ENCODE results near the gene TRIOBP. TPM values are rescaled to one million over a fixed set of nuclear protein-coding genes. Genes with fewer than 3 reads are reported as not detected.

Gene TRIOBP
- total and polyA plus RNA-seq, 2 of the 4 experiments (the other 2 are of a cell fraction), result 46.4 to 69.8 TPM

DNA sequence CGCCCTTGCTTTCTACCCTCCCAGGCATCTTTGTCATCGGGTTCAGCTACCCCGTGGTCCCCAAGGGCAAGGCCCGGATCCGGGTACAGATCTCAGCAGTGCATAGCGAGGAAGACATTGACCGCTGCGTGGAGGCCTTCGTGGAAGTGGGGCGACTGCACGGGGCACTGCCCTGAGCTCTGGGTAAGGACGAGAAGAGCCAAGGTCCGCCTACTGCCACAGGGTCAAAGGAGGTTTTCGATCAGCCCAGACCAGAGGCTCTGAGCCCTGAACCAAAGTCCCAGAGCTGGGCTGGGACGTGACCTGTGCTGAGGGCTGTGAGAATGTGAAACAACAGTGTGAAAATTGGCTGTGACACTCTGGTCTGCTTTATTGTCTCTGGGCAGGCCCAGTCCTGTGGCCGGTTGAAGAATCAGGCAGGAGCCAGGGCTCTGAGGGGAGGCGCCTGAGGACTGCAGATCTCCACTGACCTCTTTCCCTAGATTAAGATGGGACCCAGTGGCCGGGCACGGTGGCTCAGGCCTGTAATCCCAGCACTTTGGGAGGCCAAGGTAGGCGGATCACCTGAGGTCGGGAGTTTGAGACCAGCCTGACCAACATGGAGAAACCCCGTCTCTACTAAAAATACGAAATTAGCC is 119.8 kb downstream of the TRIOBP start:
- H3K4me3 ChIP-seq (ENCODE audit: insufficient read depth, low read depth, low read length), result no peak overlapping the region
- no peak overlapping the region for H2BK5ac ChIP-seq (ENCODE audit: low read depth, low read length, poor library complexity, severe bottlenecking)
- BruUV-seq (replicated peaks), result no TSS peak
- H4K8ac ChIP-seq (ENCODE audit: low read depth in 2 of 2, low read length in 2 of 2), result no peak overlapping the region
- no peak overlapping the region for H2AFZ ChIP-seq (replicated peaks; ENCODE audit: low read length, poor library complexity)
- POLR2A ChIA-PET (ENCODE audit: unreplicated experiment), result no interaction called here
- H3K18ac ChIP-seq (ENCODE audit: low read depth, low read length), result no peak overlapping the region
- TF ChIP-seq FOS (IDR thresholded peaks at IDR 0.05; ENCODE audit: low read depth, low read length) (no peak), MAZ (IDR thresholded peaks at IDR 0.05; ENCODE audit: borderline replicate concordance, low read depth, low read length) (no peak), NFE2L2 (IDR thresholded peaks at IDR 0.05; ENCODE audit: low read depth, low read length) (no peak), MXI1 (IDR thresholded peaks at IDR 0.05; ENCODE audit: borderline replicate concordance, low read depth, low read length) (no peak), RCOR1 (IDR thresholded peaks at IDR 0.05; ENCODE audit: insufficient replicate concordance, low read length) (no peak), ELK1 (IDR thresholded peaks at IDR 0.05; ENCODE audit: borderline replicate concordance, low read depth, low read length) (no peak), CHD1 (IDR thresholded peaks at IDR 0.05; ENCODE audit: low read depth, low read length) (no peak), POLR2A (IDR thresholded peaks at IDR 0.05; ENCODE audit: low read depth, low read length) (no peak), MAFK (IDR thresholded peaks at IDR 0.05; ENCODE audit: low read depth, low read length) (no peak), CEBPB (IDR thresholded peaks at IDR 0.05; ENCODE audit: low read depth, low read length) (no peak), SMC3 (IDR thresholded peaks at IDR 0.05; ENCODE audit: low read depth, low read length) (no peak), BHLHE40 (IDR thresholded peaks at IDR 0.05; ENCODE audit: low read depth, low read length) (no peak), RFX5 (IDR thresholded peaks at IDR 0.05; ENCODE audit: low read depth, low read length) (no peak), RAD21 (IDR thresholded peaks at IDR 0.05; ENCODE audit: low read length) (no peak), USF2 (IDR thresholded peaks at IDR 0.05; ENCODE audit: low read depth, low read length) (no peak)
- TF ChIP-seq, protein P1, sequence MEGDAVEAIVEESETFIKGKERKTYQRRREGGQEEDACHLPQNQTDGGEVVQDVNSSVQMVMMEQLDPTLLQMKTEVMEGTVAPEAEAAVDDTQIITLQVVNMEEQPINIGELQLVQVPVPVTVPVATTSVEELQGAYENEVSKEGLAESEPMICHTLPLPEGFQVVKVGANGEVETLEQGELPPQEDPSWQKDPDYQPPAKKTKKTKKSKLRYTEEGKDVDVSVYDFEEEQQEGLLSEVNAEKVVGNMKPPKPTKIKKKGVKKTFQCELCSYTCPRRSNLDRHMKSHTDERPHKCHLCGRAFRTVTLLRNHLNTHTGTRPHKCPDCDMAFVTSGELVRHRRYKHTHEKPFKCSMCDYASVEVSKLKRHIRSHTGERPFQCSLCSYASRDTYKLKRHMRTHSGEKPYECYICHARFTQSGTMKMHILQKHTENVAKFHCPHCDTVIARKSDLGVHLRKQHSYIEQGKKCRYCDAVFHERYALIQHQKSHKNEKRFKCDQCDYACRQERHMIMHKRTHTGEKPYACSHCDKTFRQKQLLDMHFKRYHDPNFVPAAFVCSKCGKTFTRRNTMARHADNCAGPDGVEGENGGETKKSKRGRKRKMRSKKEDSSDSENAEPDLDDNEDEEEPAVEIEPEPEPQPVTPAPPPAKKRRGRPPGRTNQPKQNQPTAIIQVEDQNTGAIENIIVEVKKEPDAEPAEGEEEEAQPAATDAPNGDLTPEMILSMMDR (conservative IDR thresholded peaks at IDR 0.05; ENCODE audit: low read depth, low read length), result no peak
- WGBS, 2 experiments (ENCODE audit: extremely low coverage in 2 of 2, insufficient read length in 1 of 2), result 90% methylated on average over 6 of the region's 23 CpGs; no CpG with 5 or more reads in 1 of the 2 experiments
- peaks cover 3% of the 10 kb centered on the region; the same call in 1 of the 2 replicates for H3K27me3 ChIP-seq (ENCODE audit: control insufficient read depth, insufficient read depth, low read length)
- H4K20me1 ChIP-seq (ENCODE audit: insufficient read depth, low read length), result no peaks in the 10 kb centered on the region
- no peak overlapping the region for H2BK20ac ChIP-seq (ENCODE audit: low read depth, low read length)
- H3K14ac ChIP-seq (replicated peaks; ENCODE audit: low read depth, low read length), result no peak overlapping the region
- H2AK5ac ChIP-seq (ENCODE audit: low read depth, low read length), result no peak overlapping the region
- no peak overlapping the region for H2BK15ac ChIP-seq (ENCODE audit: low read depth, low read length)
- H4K5ac ChIP-seq (ENCODE audit: low read depth, low read length), result no peak overlapping the region
- H2BK120ac ChIP-seq (ENCODE audit: low read depth, low read length), result no peak overlapping the region
- H3K4me1 ChIP-seq (ENCODE audit: control insufficient read depth, insufficient read depth, low read length), result peaks cover 10% of the 10 kb centered on the region
- H2AK9ac ChIP-seq (replicated peaks; ENCODE audit: low read depth, low read length, poor library complexity), result peak overlapping the region; percentile 13
- in situ Hi-C loops (cut with MboI; ENCODE audit: low sequenced_read_pairs) (loop anchor here (5.0 kb wide), 1 partner anchor 51 kb away; no protein-coding TSS in a partner anchor), intact Hi-C loops (cut with micrococcal nuclease) (loop anchor here (1.0 to 5.0 kb wide), 3 partner anchors 47 to 149 kb away; no protein-coding TSS in a partner anchor), dilution Hi-C loops (cut with HindIII; ENCODE audit: low sequenced_read_pairs, unreplicated experiment) (no loop called here)
- DNase-seq (no peak), ATAC-seq (ENCODE audit: low read depth) (no peak)
- CTCF ChIA-PET, result interaction anchor here (0.7 to 3.7 kb wide), 3 partner anchors 9 to 47 kb away, joined by 4 to 21 read pairs (median 10); partner anchors contain the start of gene GCAT
- no peak overlapping the region for H3K27ac ChIP-seq (ENCODE audit: insufficient read depth, low read length)
- H3K79me1 ChIP-seq (ENCODE audit: low read depth in 1 of 2, low read length in 2 of 2), result no peaks in the 10 kb centered on the region
- H3K4ac ChIP-seq (ENCODE audit: low read depth, low read length), result no peak overlapping the region
- no peak overlapping the region for H3K9ac ChIP-seq (ENCODE audit: low read depth, low read length)
- no peaks in the 10 kb centered on the region for H3K9me3 ChIP-seq (ENCODE audit: control insufficient read depth, insufficient read depth, low read length)
- no peak overlapping the region for H3K23ac ChIP-seq (ENCODE audit: low read depth, low read length)
- H3K56ac ChIP-seq (ENCODE audit: extremely low read depth, insufficient read depth, low read length), result no peak overlapping the region
- H3K9me1 ChIP-seq (ENCODE audit: insufficient read depth, low read length), result no peaks in the 10 kb centered on the region
- no peak overlapping the region for H3K4me2 ChIP-seq (ENCODE audit: low read depth, low read length)
- H4K91ac ChIP-seq (ENCODE audit: insufficient read depth, low read depth, low read length), result no peak overlapping the region
- H3K36me3 ChIP-seq (ENCODE audit: control insufficient read depth, insufficient read depth, low read length), result peaks cover 7% of the 10 kb centered on the region; the same call in 1 of the 2 replicates

Data from IMR-90 (cell line).